ENCODE measurements around the gene DERL3. TPM values are rescaled to one million over a fixed set of nuclear protein-coding genes. Genes with fewer than 3 reads are reported as not detected.

The DERL3 gene
- total RNA-seq, 3 donors from 2014 or later, result 4.4 to 18.8 (median 7.9) TPM

DNA sequence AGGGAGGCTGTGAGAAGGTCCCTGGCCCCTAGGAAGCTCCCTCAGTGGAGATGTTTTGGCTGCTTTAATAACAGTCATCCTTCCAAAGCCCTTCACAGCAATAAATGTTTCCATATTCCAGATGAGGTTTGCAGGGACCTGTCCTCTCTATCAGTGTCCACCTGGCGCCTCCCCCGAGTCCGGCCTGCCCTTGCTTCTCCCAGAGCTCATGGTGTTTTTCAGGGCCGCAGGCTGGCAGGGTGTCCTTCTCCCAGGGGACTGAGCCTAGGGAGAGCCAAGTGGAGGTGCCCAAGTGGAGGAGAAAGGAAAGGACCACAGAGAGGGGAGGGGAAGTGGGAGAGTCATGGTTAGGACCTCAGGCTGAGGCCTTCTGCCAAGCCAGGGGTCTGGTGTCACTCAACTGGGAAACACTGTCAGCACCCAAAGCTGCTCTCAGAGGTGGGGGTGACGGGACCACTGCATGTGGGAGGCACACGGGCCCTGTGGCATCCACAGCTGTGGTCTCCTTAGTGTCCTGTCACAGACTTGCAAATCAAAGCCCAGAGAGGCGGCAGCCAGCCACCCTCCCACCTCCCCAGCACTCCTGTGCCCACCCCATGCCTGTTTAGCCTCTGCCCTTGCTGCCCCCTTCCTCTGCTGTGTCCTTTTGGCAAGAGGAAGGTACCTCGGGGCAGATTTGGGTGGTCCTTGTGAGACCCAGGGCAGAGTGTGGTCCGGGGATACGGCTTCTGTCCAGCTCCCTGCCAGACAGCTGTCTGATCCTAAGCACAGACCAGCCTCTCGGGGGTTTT lies 6.4 kb downstream of the DERL3 start:
- no peaks in the 10 kb centered on the region for H3K9me3 ChIP-seq
- ATAC-seq, result no peak
- H3K4me1 ChIP-seq (ENCODE audit: low read depth), result no peaks in the 10 kb centered on the region
- DNase-seq, result peak in 2 of 3 donors; percentile 16 to 36
- H3K36me3 ChIP-seq (ENCODE audit: low read depth), result peaks cover 3% of the 10 kb centered on the region
- TF ChIP-seq, protein P1, sequence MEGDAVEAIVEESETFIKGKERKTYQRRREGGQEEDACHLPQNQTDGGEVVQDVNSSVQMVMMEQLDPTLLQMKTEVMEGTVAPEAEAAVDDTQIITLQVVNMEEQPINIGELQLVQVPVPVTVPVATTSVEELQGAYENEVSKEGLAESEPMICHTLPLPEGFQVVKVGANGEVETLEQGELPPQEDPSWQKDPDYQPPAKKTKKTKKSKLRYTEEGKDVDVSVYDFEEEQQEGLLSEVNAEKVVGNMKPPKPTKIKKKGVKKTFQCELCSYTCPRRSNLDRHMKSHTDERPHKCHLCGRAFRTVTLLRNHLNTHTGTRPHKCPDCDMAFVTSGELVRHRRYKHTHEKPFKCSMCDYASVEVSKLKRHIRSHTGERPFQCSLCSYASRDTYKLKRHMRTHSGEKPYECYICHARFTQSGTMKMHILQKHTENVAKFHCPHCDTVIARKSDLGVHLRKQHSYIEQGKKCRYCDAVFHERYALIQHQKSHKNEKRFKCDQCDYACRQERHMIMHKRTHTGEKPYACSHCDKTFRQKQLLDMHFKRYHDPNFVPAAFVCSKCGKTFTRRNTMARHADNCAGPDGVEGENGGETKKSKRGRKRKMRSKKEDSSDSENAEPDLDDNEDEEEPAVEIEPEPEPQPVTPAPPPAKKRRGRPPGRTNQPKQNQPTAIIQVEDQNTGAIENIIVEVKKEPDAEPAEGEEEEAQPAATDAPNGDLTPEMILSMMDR (IDR thresholded peaks at IDR 0.05), result no peak
- intact Hi-C loops (cut with DNase I, micrococcal nuclease), result no loop called here
- H3K4me3 ChIP-seq, result no peak overlapping the region

DNA sequence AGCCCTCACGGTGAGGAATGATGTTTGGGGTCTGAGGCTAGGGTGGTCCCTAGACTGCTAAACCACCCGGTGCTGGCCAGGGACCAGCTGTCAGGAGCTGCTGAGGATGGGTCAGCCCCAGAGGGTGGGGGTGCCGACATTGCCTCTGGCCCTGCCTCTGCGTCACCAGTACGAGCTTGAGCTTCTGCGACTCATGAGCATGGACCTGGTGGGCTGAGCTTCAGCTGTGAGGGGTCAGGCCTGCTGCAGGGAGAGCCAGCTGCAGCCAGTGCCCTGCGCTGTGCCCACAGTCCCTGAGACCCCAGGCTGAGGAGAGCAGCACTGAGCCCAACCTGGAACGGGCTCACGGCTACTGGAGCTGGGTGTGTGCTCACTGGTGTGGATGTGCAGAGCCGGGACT lies 7.0 kb downstream of the DERL3 start:
- DNase-seq (peak in 2 of 3 donors; percentile 8 to 32), ATAC-seq (no peak)
- Histone ChIP-seq H3K4me1 (ENCODE audit: low read depth) (no peaks in the 10 kb centered on the region), H3K9me3 (no peaks in the 10 kb centered on the region), H3K4me3 (no peak overlapping the region), H3K36me3 (ENCODE audit: low read depth) (peaks cover 3% of the 10 kb centered on the region)
- intact Hi-C loops (cut with DNase I, micrococcal nuclease), result no loop called here
- TF ChIP-seq, protein P1 (IDR thresholded peaks at IDR 0.05), result no peak

DNA sequence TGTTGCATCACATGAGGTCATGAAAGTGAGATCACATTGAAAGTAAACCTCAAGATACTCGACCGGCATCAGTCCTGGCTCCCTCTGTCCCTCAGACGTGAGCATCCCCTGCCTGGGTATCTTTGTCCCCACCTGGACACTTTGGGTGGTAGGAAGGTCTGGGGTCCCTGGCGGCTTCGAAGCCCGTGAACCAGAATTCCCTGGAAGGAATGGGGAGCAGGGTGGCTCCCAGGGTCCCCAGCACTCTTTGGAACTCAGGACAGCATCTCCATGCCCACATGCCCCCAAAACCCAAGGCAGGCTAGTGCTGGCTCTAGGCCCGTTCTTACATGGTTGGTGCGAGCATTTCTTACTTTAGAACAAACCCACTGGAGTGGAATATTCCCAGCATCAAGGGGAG lies 7.5 kb downstream of the DERL3 start:
- intact Hi-C loops (cut with DNase I, micrococcal nuclease), result no loop called here
- TF ChIP-seq, protein P1 (IDR thresholded peaks at IDR 0.05), result no peak
- no peak overlapping the region for H3K4me3 ChIP-seq
- no peaks in the 10 kb centered on the region for H3K9me3 ChIP-seq
- peaks cover 3% of the 10 kb centered on the region for H3K36me3 ChIP-seq (ENCODE audit: low read depth)
- H3K4me1 ChIP-seq (ENCODE audit: low read depth), result no peaks in the 10 kb centered on the region
- DNase-seq (peak in 2 of 3 donors; percentile 3 to 19), ATAC-seq (no peak)

DNA sequence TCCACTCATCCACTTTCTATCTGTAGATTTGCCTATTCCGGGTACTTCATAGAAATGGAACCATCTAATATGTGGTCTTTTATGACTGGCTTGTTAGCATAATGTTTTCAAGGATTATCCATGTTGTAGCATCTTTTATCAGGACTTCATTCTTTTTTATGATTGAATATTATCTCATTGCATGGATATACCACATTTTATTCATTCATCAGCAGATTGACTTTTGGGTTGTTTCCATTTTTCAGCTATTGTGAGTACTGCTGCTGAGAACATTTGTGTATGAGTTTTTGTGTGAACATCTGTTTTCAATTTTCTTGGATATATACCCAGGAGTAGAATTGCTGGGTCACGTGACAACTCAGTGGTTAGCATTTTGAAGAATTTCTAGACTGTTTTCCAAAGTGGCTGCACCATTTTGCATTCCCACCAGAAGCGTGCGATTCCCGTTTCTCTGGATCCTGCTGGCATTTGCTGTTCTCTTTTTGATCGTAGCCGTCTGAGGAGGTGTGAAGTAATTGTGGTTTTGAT lies 8.9 kb downstream of the DERL3 start:
- Histone ChIP-seq H3K4me3 (no peak overlapping the region), H3K36me3 (ENCODE audit: low read depth) (peaks cover 3% of the 10 kb centered on the region), H3K9me3 (no peaks in the 10 kb centered on the region), H3K4me1 (ENCODE audit: low read depth) (no peaks in the 10 kb centered on the region)
- DNase-seq (no peak), ATAC-seq (no peak)
- TF ChIP-seq, protein P1 (IDR thresholded peaks at IDR 0.05), result no peak
- intact Hi-C loops (cut with DNase I, micrococcal nuclease), result no loop called here

DNA sequence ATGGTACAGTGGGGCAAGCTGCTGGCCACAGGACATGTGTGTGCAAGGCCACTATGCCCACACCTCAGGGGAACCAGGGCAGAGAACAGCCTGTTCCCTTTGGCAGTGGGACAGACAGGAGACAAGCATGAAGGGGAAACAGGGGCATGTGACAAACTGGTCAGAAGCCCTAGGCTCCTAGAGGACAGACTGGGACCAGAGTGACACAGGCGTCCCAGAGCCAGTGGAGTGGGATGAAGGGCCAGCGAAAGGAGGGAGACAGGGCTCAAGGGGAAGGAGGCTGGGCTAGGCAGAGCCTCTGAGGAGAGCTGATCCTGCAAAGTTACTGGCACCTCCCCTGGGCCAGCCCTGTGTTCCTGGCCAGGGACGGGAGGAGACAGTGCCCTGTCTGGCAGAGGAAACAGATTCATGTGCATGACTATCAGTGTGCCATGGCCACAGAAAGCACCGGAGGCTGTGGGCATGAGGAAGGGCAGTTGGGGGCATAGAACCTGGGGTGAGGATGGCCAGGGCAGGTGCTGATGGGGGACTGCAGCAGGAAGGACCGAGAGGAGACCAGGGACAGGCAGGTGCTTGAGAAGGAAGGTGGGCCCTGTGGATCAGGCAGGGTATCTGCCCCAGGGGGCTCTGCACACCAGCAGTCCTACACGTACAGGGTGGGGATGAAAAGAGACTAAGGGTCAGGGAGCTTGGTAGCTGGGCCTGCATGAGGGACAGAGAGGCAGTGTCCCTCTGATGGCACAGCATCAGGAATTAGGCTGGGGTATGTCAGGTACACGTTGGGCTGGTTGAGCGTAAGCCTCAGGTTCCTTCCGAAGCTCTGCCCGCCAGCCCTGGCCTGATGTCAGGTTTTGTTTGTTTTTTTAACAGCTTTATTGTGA lies 9.8 kb downstream of the DERL3 start:
- intact Hi-C loops (cut with DNase I, micrococcal nuclease), result no loop called here
- H3K9me3 ChIP-seq, result no peaks in the 10 kb centered on the region
- H3K4me1 ChIP-seq (ENCODE audit: low read depth), result no peaks in the 10 kb centered on the region
- peaks cover 3% of the 10 kb centered on the region for H3K36me3 ChIP-seq (ENCODE audit: low read depth)
- TF ChIP-seq, protein P1 (IDR thresholded peaks at IDR 0.05), result no peak
- ATAC-seq (no peak), DNase-seq (peak in 2 of 3 donors; percentile 13 to 24)
- no peak overlapping the region for H3K4me3 ChIP-seq

Data from mucosa of descending colon (tissue), 3 donors.